GM12878 (cell line): ENCODE measurements around the gene GSE1. TPM values are rescaled to one million over a fixed set of nuclear protein-coding genes. Genes with fewer than 3 reads are reported as not detected.

Source experiments
- ATAC-seq: fragments of 200-7000 bp; cut with Tn5 transposase; 3 replicates; pipeline ENCODE4 v1.9.1; 2020; ENCODE audit warnings: mild to moderate bottlenecking, moderate library complexity
- BruUV-seq: library from RNA; stranded (reverse); fragments of 400-500 nt; replicated peaks from 2 replicates; lab custom pipeline; 2021; lab: Mats Ljungman, UMichigan
- CTCF ChIA-PET: fragments of 300-600 bp; sonication (Branson Sonifier 250); formaldehyde crosslinking; extraction: SDS; loops from one replicate; lab custom pipeline; 2021; ENCODE audit warnings: inconsistent platforms; lab: Yijun Ruan, JAX
- POLR2A ChIA-PET: fragments of 350-600 bp; formaldehyde crosslinking; extraction: SDS; loops from one replicate; lab custom pipeline; 2021; ENCODE audit warnings: inconsistent platforms; lab: Charles Lee
- RAD21 ChIA-PET: fragments of 300-600 bp; sonication (Branson Sonifier 250); formaldehyde crosslinking; loops from one replicate; lab custom pipeline; 2023; ENCODE audit warnings: antibody characterized with exemption; ENCODE audit not compliant: unreplicated experiment; lab: Charles Lee
- SMC1A ChIA-PET: fragments of 300-600 bp; sonication (Branson Sonifier 250); formaldehyde crosslinking; loops from one replicate; lab custom pipeline; 2023; ENCODE audit not compliant: unreplicated experiment, uncharacterized antibody; lab: Charles Lee
- DNase-seq: peaks from one replicate; pipeline ENCODE4 v3.0.0-alpha.2; 2011; ENCODE audit warnings: low read depth, low spot score
- FAIRE-seq: peaks from 3 replicates; lab custom pipeline; 2011; peaks lifted over from hg19 to GRCh38; lab: Jason Lieb, UNC
- H2AFZ ChIP-seq: 2 replicates; pipeline ENCODE4 v1.6.0; 2011; ENCODE audit warnings: low read depth, low read length, control low read depth; ENCODE audit not compliant: control insufficient read depth
- H3K27ac ChIP-seq: 2 replicates; pipeline ENCODE4 v1.5.1; 2011; ENCODE audit warnings: control low read depth; ENCODE audit not compliant: control insufficient read depth, insufficient read depth
- H3K27me3 ChIP-seq, 2 experiments: replicated peaks in 1 of 2; 2 replicates each; pipeline versions ENCODE4 v1.6.0 to v1.6.1; 2011; ENCODE audit warnings: low read length in 1 of 2; ENCODE audit not compliant: control insufficient read depth in 2 of 2, insufficient read depth in 2 of 2
- H3K36me3 ChIP-seq, 2 experiments: 2 replicates each; pipeline ENCODE4 v1.5.1; 2011; ENCODE audit warnings: low read length in 1 of 2; ENCODE audit not compliant: control insufficient read depth in 2 of 2, insufficient read depth in 2 of 2
- H3K4me1 ChIP-seq: 2 replicates; pipeline ENCODE4 v1.6.1; 2011; ENCODE audit warnings: mild to moderate bottlenecking, low read length, moderate library complexity, mixed read lengths; ENCODE audit not compliant: control insufficient read depth, insufficient read depth
- H3K4me2 ChIP-seq: 2 replicates; pipeline ENCODE4 v1.6.0; 2011; ENCODE audit warnings: control low read depth; ENCODE audit not compliant: control insufficient read depth, insufficient read depth
- H3K4me3 ChIP-seq: fragments of 200-600 bp; sonication (generic); 2 replicates; pipeline ENCODE4 v1.5.1; 2016
- H3K79me2 ChIP-seq: 2 replicates; pipeline ENCODE4 v1.6.0; 2011; ENCODE audit warnings: low read length; ENCODE audit not compliant: control insufficient read depth, insufficient read depth
- H3K9ac ChIP-seq: 2 replicates; pipeline ENCODE4 v1.8.0; 2011; ENCODE audit warnings: low read length, control low read depth, mixed read lengths; ENCODE audit not compliant: control insufficient read depth, insufficient read depth
- H3K9me3 ChIP-seq: replicated peaks from 3 replicates; pipeline ENCODE4 v1.5.1; 2011; ENCODE audit warnings: mild to moderate bottlenecking, low read length; ENCODE audit not compliant: control insufficient read depth, insufficient read depth
- H4K20me1 ChIP-seq: 2 replicates; pipeline ENCODE4 v1.6.0; 2011; ENCODE audit not compliant: control insufficient read depth, insufficient read depth
- IRF5 ChIP-seq: fragments of 450-650 bp; IDR thresholded peaks from 2 replicates; pipeline ENCODE4 v1.6.1; 2017; ENCODE audit warnings: borderline replicate concordance
- MTA3 ChIP-seq: IDR thresholded peaks from 2 replicates; pipeline ENCODE4 v1.6.1; 2012; ENCODE audit warnings: low read length, inconsistent platforms, borderline replicate concordance
- NFYA ChIP-seq: IDR thresholded peaks from 2 replicates; pipeline ENCODE4 v1.6.1; 2011; ENCODE audit warnings: low read depth, mild to moderate bottlenecking, low read length, improper control_type of control experiment, borderline replicate concordance
- PKNOX1 ChIP-seq: fragments of 450-650 bp; IDR thresholded peaks from 2 replicates; pipeline ENCODE4 v1.6.1; 2016; ENCODE audit warnings: mild to moderate bottlenecking
- SKIL ChIP-seq: fragments of 450-650 bp; IDR thresholded peaks from 2 replicates; pipeline ENCODE4 v1.6.1; 2017; ENCODE audit warnings: mild to moderate bottlenecking, low read depth, inconsistent platforms; ENCODE audit not compliant: poor library complexity, severe bottlenecking
- TCF7 ChIP-seq: IDR thresholded peaks from 2 replicates; pipeline ENCODE4 v1.6.1; 2014; ENCODE audit warnings: antibody characterized with exemption, borderline replicate concordance
- YY1 ChIP-seq: IDR thresholded peaks from 2 replicates; pipeline ENCODE4 v1.6.1; 2011; ENCODE audit warnings: low read depth, mild to moderate bottlenecking, low read length
- ZBTB33 ChIP-seq: fragments of 450-650 bp; IDR thresholded peaks from 2 replicates; pipeline ENCODE4 v1.6.1; 2017; ENCODE audit warnings: mild to moderate bottlenecking
- ZBTB4 ChIP-seq: fragments of 450-650 bp; formaldehyde crosslinking; IDR thresholded peaks from 2 replicates; pipeline ENCODE4 v1.4.0; 2022; ENCODE audit warnings: mild to moderate bottlenecking, moderate library complexity
- ZZZ3 ChIP-seq: IDR thresholded peaks from 2 replicates; pipeline ENCODE4 v1.6.1; 2011; ENCODE audit warnings: low read depth; ENCODE audit not compliant: control insufficient read depth, insufficient read length
- WGBS: methylation state at CpG from one replicate; pipeline ENCODE4 v1.1.6; 2016; ENCODE audit warnings: low lambda C conversion rate; ENCODE audit not compliant: insufficient replicate concordance, insufficient coverage; ENCODE audit errors: missing lambda C conversion rate; 5-methylcytosine and 5-hydroxymethylcytosine counted together
- in situ Hi-C: fragments of 300-500 bp; cut with MboI; formaldehyde crosslinking; loops from 9 replicates; pipeline ENCODE4 v1.14.3; 2018; ENCODE audit warnings: mixed read lengths
- intact Hi-C: fragments of 100-400 bp; cut with micrococcal nuclease; formaldehyde crosslinking; loops from one replicate; pipeline ENCODE4 v1.14.2; 2022; ENCODE audit not compliant: unreplicated experiment
- polyA plus RNA-seq, 11 experiments: library from polyadenylated mRNA; depleted of rRNA in 4 of 11; unstranded in 6 of 11; stranded (reverse) in 5 of 11; fragments of >200 nt; fragmentation: Nextera tagmentation in 4 of 11; fragmentation: Illumina TruSeq in 1 of 11; extraction: Ambion mirVana in 4 of 11; extraction: Trizol in 1 of 11; gene quantifications; 1 replicate in 1 of 11; 2 replicates in 10 of 11; pipeline versions ENCODE4 v1.2.1 to v1.2.3, GENCODE V29; 2011 to 2016; ENCODE audit warnings: inconsistent platforms in 2 of 11, missing spikeins in 2 of 11, low read depth in 1 of 11
- total RNA-seq, 4 experiments: library from RNA; depleted of rRNA in 3 of 4; stranded (reverse); fragments of >200 nt in 3 of 4; fragmentation: Illumina TruSeq in 1 of 4; extraction: Trizol in 1 of 4; gene quantifications; 2 replicates each; pipeline versions ENCODE4 v1.2.1 to v1.2.3, GENCODE V29; 2013 to 2021

GSE1 gene
- total and polyA plus RNA-seq, 10 of the 15 experiments (the other 5 are each of a cell fraction or from before 2014, with no cell fraction given) = 4.6 to 58.7 (median 18.2) TPM

GRCh38 chr16:85565801-85566526 is 47.2 kb upstream of the GSE1 start:
- Histone ChIP-seq H3K27ac (no peak overlapping the region), H3K4me3 (no peak overlapping the region), H3K9ac (no peak overlapping the region), H3K9me3 (no peaks in the 10 kb centered on the region), H3K36me3 (peaks cover 0 to 4% of the 10 kb centered on the region in 2 experiments; a peak in 2 of 4 replicates), H3K4me1 (peaks cover 41% of the 10 kb centered on the region), H3K27me3 (no peaks in the 10 kb centered on the region), H2AFZ (no peak overlapping the region), H3K79me2 (peaks cover 76% of the 10 kb centered on the region), H4K20me1 (peaks cover 17% of the 10 kb centered on the region), H3K4me2 (no peak overlapping the region)
- ChIA-PET POLR2A (no interaction called here), RAD21 (no interaction called here), CTCF (interaction anchor here (1.1 to 1.9 kb wide), 2 partner anchors 50 to 145 kb away, joined by 4 to 6 read pairs; no protein-coding TSS in a partner anchor), SMC1A (interaction anchor here (6.1 kb wide), 1 partner anchor 8 kb away, joined by 73 read pairs; no protein-coding TSS in a partner anchor)
- WGBS = 89% methylated on average over 23 of the region's 23 CpGs
- FAIRE-seq (no peak), ATAC-seq (no peak), DNase-seq (no peak)
- intact Hi-C loops (no loop called here), in situ Hi-C loops (loop anchor here (25.0 kb wide), 1 partner anchor 954 kb away; the partner anchor contains the start of gene COTL1)
- no TSS peak for BruUV-seq
- TF ChIP-seq ZBTB33 (no peak), TCF7 (no peak), ZBTB4 (no peak), SKIL (no peak), ZZZ3 (no peak), PKNOX1 (no peak), YY1 (no peak), MTA3 (no peak), NFYA (no peak), IRF5 (no peak)
